Activated naive CD4-positive, alpha-beta T cell treated with anti-CD3 and anti-CD28 coated beads for 36 hours (primary cell): ENCODE data around the gene MSANTD1. TPM values are rescaled to one million over a fixed set of nuclear protein-coding genes. Genes with fewer than 3 reads are reported as not detected.

Experiments used
- CTCF ChIA-PET: fragments of 350-600 bp; sonication (Branson Sonifier 250); formaldehyde crosslinking; loops from one replicate; lab custom pipeline; 2021; ENCODE audit warnings: antibody characterized with exemption; lab: Charles Lee
- DNase-seq: peaks from one replicate; pipeline ENCODE4 v3.0.0-alpha.2; 2020
- H3K27ac Mint-ChIP-seq: one replicate; pipeline ENCODE4 v1.8.0; 2021; ENCODE audit warnings: mild to moderate bottlenecking, mixed read lengths
- H3K27me3 Mint-ChIP-seq: one replicate; pipeline ENCODE4 v1.8.0; 2021; ENCODE audit warnings: low read depth, mixed read lengths
- H3K36me3 Mint-ChIP-seq: one replicate; pipeline ENCODE4 v1.8.0; 2021; ENCODE audit warnings: low read depth, mixed read lengths
- H3K4me1 Mint-ChIP-seq: one replicate; pipeline ENCODE4 v1.8.0; 2021; ENCODE audit warnings: low read depth, mixed read lengths
- H3K4me3 Mint-ChIP-seq: one replicate; pipeline ENCODE4 v1.8.0; 2021; ENCODE audit warnings: mild to moderate bottlenecking, moderate library complexity, mixed read lengths
- H3K9me3 Mint-ChIP-seq: one replicate; pipeline ENCODE4 v1.8.0; 2021; ENCODE audit warnings: mixed read lengths
- intact Hi-C: fragments of 100-400 bp; cut with micrococcal nuclease; formaldehyde crosslinking; loops from one replicate; pipeline ENCODE4 v1.15.1; 2023
- total RNA-seq, 2 experiments: library from RNA; stranded (reverse); gene quantifications; one replicate each; pipeline ENCODE4 v1.2.3, GENCODE V29; 2021

The MSANTD1 gene
- total RNA-seq, 2 experiments from 2014 or later, result 0.49 to 0.55 TPM

DNA sequence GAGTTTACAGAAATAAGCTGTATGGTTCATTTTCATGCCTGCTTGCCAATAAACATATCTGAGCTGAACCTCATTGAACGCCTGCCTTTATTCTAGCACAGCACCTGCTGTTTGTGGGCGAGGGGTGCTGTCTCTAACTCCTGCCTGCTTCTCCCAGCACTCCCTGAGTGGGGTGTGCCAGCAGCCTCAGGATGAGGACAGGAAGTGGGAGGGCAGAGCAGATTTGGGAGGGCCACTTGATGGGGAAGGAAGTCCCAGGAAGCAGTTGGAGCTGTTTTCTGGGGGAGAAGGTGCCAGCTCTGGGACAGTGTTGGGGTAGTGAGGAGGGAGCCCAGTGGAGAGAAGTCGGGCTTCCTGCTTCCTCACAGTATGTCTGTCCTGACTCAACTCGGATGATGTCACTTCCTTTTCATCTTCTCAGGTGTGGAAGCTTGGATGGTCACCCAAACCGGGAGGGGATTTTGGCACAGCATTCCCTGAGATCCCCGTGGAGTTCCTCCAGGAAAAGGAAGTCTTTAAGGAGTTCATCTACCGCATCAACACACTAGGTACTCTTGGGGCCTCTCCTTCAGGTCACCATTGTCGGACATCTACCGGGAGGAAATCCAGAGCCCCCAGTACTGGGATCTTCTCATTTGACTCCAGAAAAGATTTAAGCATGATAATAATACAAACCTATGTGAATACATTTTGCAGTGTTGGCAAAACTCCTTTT is 29.0 kb upstream of the MSANTD1 start:
- Mint-ChIP-seq H3K27me3 (no peaks in the 10 kb centered on the region), H3K27ac (no peak overlapping the region)
- CTCF ChIA-PET, result no interaction called here

DNA sequence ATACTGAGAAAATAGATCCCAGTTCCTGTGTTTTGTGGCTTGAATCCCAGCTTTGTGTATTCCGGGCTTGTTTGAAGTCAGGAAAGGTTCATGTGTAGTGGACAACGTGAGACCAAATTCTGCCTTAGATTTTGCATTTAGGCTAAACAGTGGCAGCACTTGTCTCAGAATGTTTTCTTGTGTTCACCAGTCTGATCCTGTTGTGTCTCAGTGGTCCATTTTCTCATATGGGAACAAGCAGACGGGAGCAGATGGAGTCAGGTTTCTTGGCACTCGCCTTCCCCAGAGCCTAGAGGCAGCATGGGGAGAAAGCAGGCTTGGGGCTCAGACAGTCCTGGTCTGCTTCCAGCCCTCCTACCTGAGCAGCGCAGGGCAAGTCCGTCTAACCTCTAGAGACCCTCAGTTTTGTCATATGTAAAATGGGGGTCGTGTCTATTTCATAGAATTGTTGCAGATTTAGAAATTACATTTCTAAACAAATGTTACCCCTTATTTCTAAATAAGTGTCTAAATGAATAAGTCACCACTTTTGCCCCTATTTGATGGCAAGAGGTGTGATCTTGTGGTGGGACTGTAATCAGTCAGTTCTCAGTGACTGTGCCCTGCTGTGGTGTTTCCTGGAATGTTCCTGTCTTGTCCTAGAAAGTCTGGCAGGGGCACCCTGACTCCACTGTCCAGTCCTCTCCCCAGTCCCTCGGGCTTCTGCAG is 28.3 kb upstream of the MSANTD1 start:
- H3K27me3 Mint-ChIP-seq, result no peaks in the 10 kb centered on the region
- intact Hi-C loops, result no loop called here
- no peaks in the 10 kb centered on the region for H3K4me1 Mint-ChIP-seq
- peaks cover 48% of the 10 kb centered on the region for H3K36me3 Mint-ChIP-seq
- CTCF ChIA-PET, result no interaction called here
- no peak for DNase-seq
- H3K27ac Mint-ChIP-seq, result no peak overlapping the region
- H3K4me3 Mint-ChIP-seq, result no peak overlapping the region
- H3K9me3 Mint-ChIP-seq, result no peaks in the 10 kb centered on the region

More for the DNA sequence above, 29.0 kb upstream of the MSANTD1 start:
- no peak for DNase-seq
- Mint-ChIP-seq H3K4me3 (no peak overlapping the region), H3K36me3 (peaks cover 48% of the 10 kb centered on the region), H3K4me1 (no peaks in the 10 kb centered on the region), H3K9me3 (no peaks in the 10 kb centered on the region)
- intact Hi-C loops, result no loop called here

DNA sequence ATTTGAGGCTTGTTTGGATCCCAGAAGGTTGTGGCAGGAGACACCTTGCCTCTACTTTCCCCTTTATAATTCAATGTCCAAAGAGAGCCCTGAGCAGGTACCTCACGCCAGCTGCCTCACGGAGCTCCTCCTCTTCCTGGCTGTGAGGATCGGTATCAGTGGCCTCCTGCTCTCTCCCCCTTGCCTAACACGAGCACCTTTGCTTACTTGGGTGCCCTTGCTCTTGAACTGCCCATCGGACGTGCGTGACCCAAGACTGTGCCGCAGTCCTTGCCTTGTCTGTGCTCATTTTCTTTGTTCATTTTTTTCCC is 27.8 kb upstream of the MSANTD1 start:
- CTCF ChIA-PET, result no interaction called here
- intact Hi-C loops, result no loop called here
- no peak overlapping the region for H3K27ac Mint-ChIP-seq

DNA sequence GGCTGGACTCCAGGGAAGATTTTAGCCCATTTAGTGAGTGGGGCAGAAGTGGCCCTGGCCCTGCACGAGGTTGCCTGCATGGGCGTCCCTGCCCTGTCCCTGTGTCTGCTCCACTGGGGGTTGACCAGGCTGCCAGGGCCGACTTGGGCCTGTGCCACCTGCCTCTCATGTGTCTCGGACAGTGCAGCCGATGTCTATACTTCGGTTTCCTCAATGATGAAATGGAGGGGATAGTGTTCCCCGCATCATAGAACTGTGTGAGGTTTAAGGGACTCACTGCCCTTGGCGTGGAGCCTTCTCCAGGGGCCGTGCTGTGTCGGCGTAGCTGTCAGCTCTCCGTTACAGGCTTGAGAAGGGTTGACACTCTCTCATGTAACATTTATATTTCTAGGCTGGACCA is 27.0 kb upstream of the MSANTD1 start:
- Mint-ChIP-seq H3K27me3 (no peaks in the 10 kb centered on the region), H3K4me1 (no peaks in the 10 kb centered on the region), H3K36me3 (peaks cover 41% of the 10 kb centered on the region), H3K27ac (no peak overlapping the region), H3K4me3 (no peak overlapping the region), H3K9me3 (no peaks in the 10 kb centered on the region)
- CTCF ChIA-PET, result no interaction called here
- no peak for DNase-seq
- intact Hi-C loops, result no loop called here

More for the DNA sequence above, 27.8 kb upstream of the MSANTD1 start:
- no peak overlapping the region for H3K4me3 Mint-ChIP-seq
- no peaks in the 10 kb centered on the region for H3K9me3 Mint-ChIP-seq
- no peak for DNase-seq
- peaks cover 45% of the 10 kb centered on the region for H3K36me3 Mint-ChIP-seq
- no peaks in the 10 kb centered on the region for H3K27me3 Mint-ChIP-seq
- H3K4me1 Mint-ChIP-seq, result no peaks in the 10 kb centered on the region

DNA sequence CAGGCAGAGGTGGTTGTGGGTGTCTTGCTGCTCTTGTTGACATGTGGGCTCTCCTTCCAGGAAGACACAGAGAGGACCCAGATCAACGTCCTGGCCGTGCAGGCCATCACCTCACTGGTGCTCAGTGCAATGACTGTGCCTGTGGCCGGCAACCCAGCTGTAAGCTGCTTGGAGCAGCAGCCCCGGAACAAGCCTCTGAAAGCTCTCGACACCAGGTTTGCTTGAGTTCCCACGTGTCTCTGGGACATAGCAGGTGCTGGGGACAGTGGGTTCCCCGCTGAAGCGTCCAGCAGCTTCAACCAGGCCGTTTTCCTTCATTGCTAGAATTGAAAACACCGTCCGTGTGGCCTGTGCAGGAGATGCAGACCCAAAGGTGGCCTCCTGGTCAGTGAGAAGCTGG is 25.6 kb upstream of the MSANTD1 start:
- Mint-ChIP-seq H3K9me3 (no peaks in the 10 kb centered on the region), H3K27ac (no peak overlapping the region), H3K27me3 (no peaks in the 10 kb centered on the region), H3K4me3 (no peak overlapping the region), H3K4me1 (no peaks in the 10 kb centered on the region), H3K36me3 (peaks cover 32% of the 10 kb centered on the region)
- CTCF ChIA-PET, result no interaction called here
- intact Hi-C loops, result no loop called here
- DNase-seq, result no peak

DNA sequence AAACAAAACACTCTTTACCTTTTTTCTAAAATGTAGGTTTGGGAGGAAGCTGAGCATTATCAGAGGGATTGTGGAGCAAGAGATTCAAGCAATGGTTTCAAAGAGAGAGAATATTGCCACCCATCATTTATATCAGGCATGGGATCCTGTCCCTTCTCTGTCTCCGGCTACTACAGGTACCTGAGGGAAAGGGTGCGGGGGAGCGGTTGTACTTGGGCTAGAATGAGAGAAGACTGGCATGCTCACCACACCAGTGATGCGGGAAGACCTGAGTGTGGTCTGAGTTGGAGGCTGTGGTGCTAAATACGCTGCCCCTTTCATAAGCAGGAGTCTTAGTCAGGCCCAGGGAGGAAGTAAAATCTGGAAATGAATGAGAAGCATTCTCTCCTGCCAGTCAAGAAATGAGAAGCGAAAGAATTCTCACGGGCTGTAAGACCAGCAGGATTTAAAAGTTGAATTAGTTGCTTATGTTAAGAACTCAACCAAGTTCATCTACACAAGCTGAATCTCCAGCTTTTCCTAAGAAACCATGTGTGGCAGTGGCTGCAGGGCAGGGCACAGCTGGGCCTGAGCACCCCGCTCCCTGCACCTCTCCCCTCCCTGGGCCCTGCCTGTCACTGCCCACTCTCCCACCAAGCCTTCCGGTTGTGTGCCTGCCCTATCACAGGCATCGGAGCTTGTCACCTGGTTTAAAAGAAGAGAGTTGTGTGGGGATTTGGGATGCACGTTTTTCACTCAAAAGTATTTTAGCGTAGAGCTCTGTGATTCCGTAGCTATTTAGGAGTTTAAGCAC is 24.8 kb upstream of the MSANTD1 start:
- CTCF ChIA-PET, result interaction anchor here (2.1 kb wide), 1 partner anchor 117 kb away, joined by 4 read pairs; no protein-coding TSS in a partner anchor
- H3K27ac Mint-ChIP-seq, result no peak overlapping the region
- H3K27me3 Mint-ChIP-seq, result no peaks in the 10 kb centered on the region
- peaks cover 31% of the 10 kb centered on the region for H3K36me3 Mint-ChIP-seq
- no peaks in the 10 kb centered on the region for H3K4me1 Mint-ChIP-seq
- intact Hi-C loops, result no loop called here
- no peak for DNase-seq
- no peaks in the 10 kb centered on the region for H3K9me3 Mint-ChIP-seq
- no peak overlapping the region for H3K4me3 Mint-ChIP-seq

DNA sequence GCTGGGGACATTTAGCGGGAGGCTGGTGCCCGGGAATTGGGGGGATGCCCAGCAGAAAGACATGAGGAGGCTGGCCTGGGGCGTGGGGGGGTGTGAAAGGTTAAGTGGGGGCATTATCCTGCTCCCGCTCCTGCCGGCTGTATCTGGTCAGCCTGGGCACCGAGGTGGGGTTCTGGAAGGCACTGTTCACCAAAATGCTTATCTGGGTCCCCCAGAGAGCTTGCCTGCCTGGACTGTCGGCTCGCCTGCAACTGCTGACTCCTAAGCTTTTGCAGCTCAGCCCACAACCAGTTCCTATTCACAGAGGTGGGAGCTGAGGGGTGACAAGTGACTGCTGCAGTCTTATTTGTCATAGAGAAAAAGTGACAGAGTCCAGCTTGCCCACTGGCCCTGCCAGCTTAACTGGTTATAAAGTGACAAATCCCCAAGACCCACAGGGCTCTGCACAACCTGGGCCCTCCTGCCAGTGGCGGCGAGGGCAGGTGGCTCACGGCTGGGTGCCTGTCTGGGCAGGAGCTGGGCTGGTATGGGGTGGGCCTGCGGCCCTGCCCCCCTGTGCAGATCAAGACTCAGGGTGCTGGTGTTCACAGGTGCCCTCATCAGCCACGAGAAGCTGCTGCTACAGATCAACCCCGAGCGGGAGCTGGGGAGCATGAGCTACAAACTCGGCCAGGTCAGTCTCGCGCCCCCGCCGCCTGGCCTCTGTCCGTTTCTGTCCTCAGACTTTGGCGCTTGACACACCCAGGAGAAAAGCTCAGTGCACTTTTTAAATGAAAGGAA is 23.7 kb upstream of the MSANTD1 start:
- Mint-ChIP-seq H3K9me3 (no peaks in the 10 kb centered on the region), H3K36me3 (peaks cover 38% of the 10 kb centered on the region), H3K27ac (no peak overlapping the region), H3K4me1 (no peaks in the 10 kb centered on the region), H3K4me3 (no peak overlapping the region), H3K27me3 (no peaks in the 10 kb centered on the region)
- CTCF ChIA-PET, result interaction anchor here (2.1 kb wide), 1 partner anchor 118 kb away, joined by 4 read pairs; no protein-coding TSS in a partner anchor
- no peak for DNase-seq
- intact Hi-C loops, result no loop called here

DNA sequence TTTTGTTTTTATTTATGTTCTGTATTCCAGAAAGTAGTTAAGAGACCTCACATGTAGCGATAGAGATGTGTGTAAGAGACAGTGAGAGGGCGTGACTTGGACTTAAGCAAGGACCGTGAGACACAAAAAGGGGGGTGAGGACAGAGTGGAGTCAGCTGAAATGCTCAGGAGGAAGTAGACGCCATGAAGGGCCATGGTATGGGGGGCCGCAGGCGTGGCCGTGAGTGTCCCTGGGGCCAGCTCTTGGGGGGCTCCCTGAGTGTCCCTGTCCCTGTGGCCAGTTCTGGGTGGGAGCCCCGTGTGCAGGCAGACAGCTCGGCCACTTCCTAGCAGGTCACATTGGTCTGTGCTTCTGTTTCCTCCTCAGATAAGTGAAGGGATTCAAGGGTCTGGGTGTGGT is 23.0 kb upstream of the MSANTD1 start:
- no peak overlapping the region for H3K4me3 Mint-ChIP-seq
- CTCF ChIA-PET, result interaction anchor here (2.1 kb wide), 1 partner anchor 119 kb away, joined by 4 read pairs; no protein-coding TSS in a partner anchor
- H3K27ac Mint-ChIP-seq, result no peak overlapping the region
- H3K36me3 Mint-ChIP-seq, result peaks cover 43% of the 10 kb centered on the region
- no peaks in the 10 kb centered on the region for H3K9me3 Mint-ChIP-seq
- DNase-seq, result no peak
- intact Hi-C loops, result no loop called here
- no peaks in the 10 kb centered on the region for H3K27me3 Mint-ChIP-seq
- H3K4me1 Mint-ChIP-seq, result no peaks in the 10 kb centered on the region

DNA sequence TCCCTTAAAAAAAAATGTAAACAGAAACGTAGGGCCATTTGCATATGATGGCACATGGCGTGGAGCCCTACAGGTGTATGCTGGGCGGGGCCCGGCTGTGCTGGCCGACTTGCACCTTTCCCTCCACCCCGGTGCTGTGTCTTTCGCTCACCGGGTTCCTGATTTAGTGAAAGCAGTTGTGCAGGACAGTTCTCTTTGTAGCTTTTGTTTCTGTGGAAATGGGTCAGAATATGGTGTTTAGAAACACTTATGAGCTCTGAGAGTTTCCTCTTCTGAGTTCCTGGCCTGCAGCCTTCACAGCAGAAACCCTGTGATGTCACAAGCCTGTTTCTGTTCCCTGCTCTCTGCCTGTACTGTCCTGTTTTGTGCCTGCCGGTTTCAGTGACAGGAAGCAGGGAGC is 22.5 kb upstream of the MSANTD1 start:
- Mint-ChIP-seq H3K36me3 (peaks cover 38% of the 10 kb centered on the region), H3K27ac (no peak overlapping the region), H3K27me3 (no peaks in the 10 kb centered on the region), H3K9me3 (no peaks in the 10 kb centered on the region), H3K4me3 (no peak overlapping the region), H3K4me1 (no peaks in the 10 kb centered on the region)
- CTCF ChIA-PET, result no interaction called here
- no peak for DNase-seq
- intact Hi-C loops, result no loop called here

DNA sequence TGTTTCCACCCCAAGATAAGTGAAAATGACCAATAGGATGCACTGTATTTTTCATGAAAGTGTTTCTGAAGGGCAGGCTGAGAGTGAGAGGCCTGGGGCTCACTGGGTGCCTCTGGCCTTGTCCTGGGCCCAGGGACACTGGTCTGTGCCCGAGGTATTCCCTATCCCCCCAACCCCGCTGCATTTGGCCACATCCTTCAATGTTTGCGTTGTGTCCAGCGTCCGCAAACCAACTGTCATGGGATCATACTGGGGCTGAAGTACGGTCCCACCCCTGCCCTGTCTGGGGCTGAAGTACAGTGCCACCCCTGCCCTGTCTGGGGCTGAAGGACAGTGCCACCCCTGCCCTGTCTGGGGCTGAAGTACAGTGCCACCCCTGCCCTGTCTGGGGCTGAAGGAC is 22.0 kb upstream of the MSANTD1 start:
- intact Hi-C loops, result no loop called here
- Mint-ChIP-seq H3K36me3 (peaks cover 39% of the 10 kb centered on the region), H3K27ac (no peak overlapping the region), H3K27me3 (no peaks in the 10 kb centered on the region), H3K4me1 (no peaks in the 10 kb centered on the region), H3K4me3 (no peak overlapping the region), H3K9me3 (no peaks in the 10 kb centered on the region)
- DNase-seq, result no peak
- CTCF ChIA-PET, result no interaction called here

DNA sequence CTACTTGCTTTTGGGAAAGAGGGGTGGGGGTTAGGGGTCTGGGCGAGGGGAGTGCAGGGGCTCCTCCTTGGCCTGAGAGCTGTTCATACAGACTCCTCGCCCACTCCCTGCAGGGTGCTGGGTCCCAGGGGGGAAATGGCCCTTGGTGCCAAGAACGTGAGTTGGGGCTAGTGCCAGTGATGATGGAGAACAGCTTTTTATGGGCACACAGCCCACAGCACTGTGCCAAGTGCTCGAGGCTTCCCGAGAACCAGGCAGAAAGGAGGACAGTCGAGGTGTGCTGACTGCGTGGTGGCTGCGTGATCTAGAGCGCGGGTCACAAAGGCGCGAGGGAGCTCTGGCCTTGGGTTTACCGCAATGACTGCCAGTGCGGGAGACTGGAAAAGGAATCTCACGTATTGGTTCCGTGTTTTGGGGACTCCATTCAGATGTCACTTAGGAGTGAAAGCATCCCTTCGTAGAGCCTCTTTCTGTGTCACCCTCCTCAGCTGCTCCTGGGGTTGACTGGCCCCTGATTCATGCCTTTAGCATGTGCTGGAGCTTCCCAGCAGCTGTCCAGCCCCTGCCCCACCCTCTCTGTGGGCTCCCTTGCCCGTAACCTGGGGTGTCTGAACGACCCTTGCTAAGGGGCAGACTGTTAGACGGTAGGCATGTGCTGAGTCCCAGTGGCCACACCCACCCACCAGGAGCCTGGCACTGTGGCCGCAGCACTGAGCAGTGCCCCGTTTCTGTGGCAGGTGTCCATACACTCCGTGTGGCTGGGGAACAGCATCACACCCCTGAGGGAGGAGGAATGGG is 20.9 kb upstream of the MSANTD1 start:
- CTCF ChIA-PET, result no interaction called here
- peaks cover 39% of the 10 kb centered on the region for H3K36me3 Mint-ChIP-seq
- H3K27me3 Mint-ChIP-seq, result no peaks in the 10 kb centered on the region
- H3K27ac Mint-ChIP-seq, result no peak overlapping the region
- no peak overlapping the region for H3K4me3 Mint-ChIP-seq
- H3K4me1 Mint-ChIP-seq, result no peaks in the 10 kb centered on the region
- intact Hi-C loops, result no loop called here
- no peaks in the 10 kb centered on the region for H3K9me3 Mint-ChIP-seq
- no peak for DNase-seq
